A673 (cell line): ENCODE data around the gene CTU1.

ENCODE experiments used
- CTCF ChIP-seq: fragments of 300-800, 200-600 bp; sonication (generic); conservative IDR thresholded peaks from 2 replicates; pipeline ENCODE4 v1.5.1; 2017; ENCODE audit warnings: low read depth, mild to moderate bottlenecking, antibody characterized with exemption, low read length, moderate library complexity, mixed read lengths
- EZH2 ChIP-seq: fragments of 200-600 bp; sonication (generic); IDR thresholded peaks from 2 replicates; pipeline ENCODE4 v1.6.1; 2017; ENCODE audit warnings: borderline replicate concordance, low read depth, mild to moderate bottlenecking, mixed read lengths, antibody characterized with exemption, low read length; ENCODE audit not compliant: poor library complexity, severe bottlenecking

GRCh38 chr19:51125421-51126075, 17.3 kb upstream of the CTU1 start:
- no peak for TF ChIP-seq CTCF
- no peak for TF ChIP-seq EZH2
